UCSD-AML1 (cell line): ENCODE results near the gene KCNAB3.

Experiments
- DNase-seq: peaks from one replicate; lab custom pipeline; 2025; ENCODE audit not compliant: unreplicated experiment; lab: John Stamatoyannopoulos, UW

The KCNAB3 gene

DNA sequence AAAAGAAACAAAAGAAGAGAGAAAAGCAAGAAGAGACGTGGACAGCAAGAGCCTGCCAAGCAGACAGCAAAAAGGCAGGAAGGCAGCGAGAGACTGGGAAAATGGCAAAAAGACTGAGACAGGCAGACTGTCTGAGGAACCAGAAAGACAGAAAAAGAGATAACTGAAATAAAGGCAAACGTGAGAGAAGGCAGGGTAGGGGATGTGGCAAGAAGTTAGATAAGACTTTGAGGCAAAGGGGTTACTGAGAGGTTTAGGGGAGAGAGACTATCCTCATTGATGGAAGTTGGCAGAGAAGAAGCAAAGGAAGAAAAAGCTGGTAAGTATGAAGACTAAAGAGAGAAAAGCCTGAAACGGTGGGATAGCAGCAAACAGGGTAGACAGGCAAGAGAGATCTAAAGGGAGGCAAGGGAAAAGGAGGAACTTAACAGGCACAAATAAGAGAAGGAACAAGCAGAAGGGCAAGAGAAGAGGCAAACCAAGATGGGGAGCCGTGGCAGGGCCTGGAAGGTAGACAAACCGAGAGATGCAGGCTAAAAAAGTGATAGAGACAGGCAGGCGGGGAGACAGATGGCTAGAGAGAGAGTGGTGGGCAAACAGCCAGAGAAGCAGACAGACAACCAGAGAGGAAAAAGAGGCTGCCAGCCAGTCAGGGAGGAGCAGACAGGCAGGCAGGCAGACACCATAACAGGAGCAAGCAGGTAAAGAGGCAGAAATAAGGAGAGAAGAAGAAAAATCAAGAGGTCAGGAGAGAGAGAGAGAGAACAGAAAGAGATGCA is 48.2 kb downstream of the KCNAB3 start:
- DNase-seq = no peak

DNA sequence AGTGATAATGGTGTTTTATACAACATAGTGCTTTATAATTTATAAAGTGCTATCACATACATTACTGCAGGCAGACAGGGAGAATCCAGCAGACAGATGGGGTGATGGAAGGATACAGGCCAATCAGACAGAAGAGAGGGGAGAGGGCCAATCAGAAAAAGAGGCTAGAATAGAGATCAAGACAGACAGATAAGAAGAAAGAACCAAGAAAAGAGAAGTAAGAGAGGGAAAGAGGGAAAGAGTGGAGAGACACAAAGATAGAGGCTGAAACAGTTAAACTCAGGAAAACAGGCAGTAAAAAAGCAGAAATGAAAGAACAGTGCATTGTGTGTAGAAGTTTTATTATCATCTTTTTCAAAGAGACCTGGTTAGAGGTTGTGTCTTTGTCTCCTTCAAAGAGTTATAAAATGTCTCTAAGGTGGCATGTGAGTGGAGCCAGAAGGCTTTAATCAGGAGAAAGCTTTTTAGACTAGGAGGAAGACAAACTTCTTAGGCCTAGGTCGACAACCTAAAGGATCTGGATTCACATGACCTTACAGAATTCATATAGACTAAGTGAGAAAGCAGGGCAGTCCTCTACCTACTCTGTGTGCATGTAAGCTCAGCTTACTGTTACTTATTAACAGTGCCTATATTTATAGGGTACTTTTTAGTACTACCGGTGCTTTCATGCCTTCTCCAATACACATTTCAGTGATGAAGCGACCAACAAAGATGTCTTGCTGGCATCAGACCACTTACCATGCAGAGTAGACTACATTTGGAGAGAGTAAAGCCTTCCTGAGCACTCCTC is 49.4 kb downstream of the KCNAB3 start:
- DNase-seq = no peak

DNA sequence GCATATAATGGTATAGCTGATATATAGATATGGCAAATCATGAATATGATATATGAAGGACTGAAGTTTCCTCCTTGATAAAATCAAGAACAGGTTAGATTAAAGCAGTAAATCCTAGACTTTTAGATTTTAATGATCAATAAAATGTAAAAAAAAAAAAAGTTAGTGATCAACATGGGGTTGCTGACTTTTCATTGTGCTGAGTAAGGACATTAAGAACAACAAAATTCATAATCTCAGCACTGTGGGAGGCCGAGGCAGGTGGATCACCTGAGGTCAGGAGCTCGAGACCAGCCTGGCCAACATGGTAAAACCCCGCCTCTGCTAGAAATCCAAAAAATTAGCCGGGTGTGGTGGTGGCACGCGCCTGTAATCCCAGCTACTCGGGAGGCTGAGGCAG is 51.4 kb downstream of the KCNAB3 start:
- DNase-seq = no peak

DNA sequence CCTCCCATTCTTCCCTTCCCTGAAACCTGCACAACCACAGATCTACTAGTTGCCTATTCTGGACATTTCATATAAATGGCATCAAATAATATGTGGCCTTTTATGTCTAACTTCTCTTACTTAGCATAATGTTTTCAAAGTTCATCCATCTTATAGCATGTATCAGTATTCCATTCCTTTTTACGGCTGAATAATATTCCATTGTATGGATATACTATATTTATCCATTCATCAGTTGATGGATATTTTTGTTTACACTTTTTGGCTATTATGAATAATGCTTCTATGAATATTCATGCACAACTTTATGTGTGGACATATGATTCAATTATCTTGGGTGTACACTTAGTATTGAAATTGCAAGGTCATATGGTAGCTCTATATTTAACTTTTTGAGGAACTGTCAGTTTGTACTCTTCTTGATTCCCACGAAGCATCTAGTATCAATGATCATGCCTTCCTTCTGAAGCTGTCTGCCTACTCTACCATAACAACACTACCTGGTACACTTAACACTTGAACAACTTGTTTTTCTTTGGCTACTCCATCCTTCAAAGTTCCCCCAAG is 53.8 kb downstream of the KCNAB3 start:
- DNase-seq = no peak

DNA sequence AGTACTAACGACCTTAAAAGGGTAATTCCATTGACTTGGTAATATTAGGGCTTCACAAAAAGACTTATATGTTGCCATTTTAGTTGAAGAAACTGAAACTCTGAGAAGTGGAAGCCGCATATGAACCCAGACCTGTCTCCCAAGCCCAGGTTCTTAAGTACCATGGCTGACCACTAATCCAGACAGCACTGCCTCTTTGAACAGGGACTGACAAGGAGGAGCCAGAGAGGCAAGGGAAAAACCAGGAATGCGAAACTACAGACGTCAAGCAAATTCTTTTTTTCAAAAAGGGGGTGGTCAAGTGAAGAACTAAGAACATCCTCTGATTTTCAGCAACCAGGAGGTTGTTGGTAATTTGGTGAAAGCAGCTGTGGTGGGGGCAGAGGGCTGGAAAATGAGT is 56.6 kb downstream of the KCNAB3 start:
- DNase-seq = no peak
